Body of pancreas (tissue), 4 donors: ENCODE results near the gene DLGAP1.

Experiments used
- POLR2A ChIP-seq, 3 donors: fragments of 450-650 bp; IDR thresholded peaks; one replicate each; pipeline ENCODE4 v1.6.1; 2016; ENCODE audit warnings: antibody characterized with exemption in 3 of 3, mild to moderate bottlenecking in 2 of 3
- TF ChIP-seq, protein P1 (sequence below), 7 experiments: fragments of 450-650 bp in 4 of 7; fragments of 200-600 bp in 3 of 7; sonication (generic) in 3 of 7; IDR thresholded peaks; one replicate each; pipeline ENCODE4 v1.5.1; 2016 to 2019; ENCODE audit warnings: antibody characterized with exemption in 7 of 7

- TF ChIP-seq, protein P1, sequence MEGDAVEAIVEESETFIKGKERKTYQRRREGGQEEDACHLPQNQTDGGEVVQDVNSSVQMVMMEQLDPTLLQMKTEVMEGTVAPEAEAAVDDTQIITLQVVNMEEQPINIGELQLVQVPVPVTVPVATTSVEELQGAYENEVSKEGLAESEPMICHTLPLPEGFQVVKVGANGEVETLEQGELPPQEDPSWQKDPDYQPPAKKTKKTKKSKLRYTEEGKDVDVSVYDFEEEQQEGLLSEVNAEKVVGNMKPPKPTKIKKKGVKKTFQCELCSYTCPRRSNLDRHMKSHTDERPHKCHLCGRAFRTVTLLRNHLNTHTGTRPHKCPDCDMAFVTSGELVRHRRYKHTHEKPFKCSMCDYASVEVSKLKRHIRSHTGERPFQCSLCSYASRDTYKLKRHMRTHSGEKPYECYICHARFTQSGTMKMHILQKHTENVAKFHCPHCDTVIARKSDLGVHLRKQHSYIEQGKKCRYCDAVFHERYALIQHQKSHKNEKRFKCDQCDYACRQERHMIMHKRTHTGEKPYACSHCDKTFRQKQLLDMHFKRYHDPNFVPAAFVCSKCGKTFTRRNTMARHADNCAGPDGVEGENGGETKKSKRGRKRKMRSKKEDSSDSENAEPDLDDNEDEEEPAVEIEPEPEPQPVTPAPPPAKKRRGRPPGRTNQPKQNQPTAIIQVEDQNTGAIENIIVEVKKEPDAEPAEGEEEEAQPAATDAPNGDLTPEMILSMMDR (IDR thresholded peaks at IDR 0.05) = no peak
- no peak for TF ChIP-seq POLR2A (IDR thresholded peaks at IDR 0.05)
Measured at GRCh38 chr18:4230450-4231168, 224.5 kb downstream of the DLGAP1 start.
